H1 (cell line): ENCODE results near the gene MIPOL1. TPM values are rescaled to one million over a fixed set of nuclear protein-coding genes. Genes with fewer than 3 reads are reported as not detected.

Experiments used
- CTCF ChIA-PET: fragments of 300-600 bp; sonication (Branson Sonifier 250); formaldehyde crosslinking; loops from one replicate; lab custom pipeline; 2021; ENCODE audit not compliant: partially characterized antibody; lab: Charles Lee
- POLR2A ChIA-PET: fragments of 300-600 bp; sonication (Branson Sonifier 250); formaldehyde crosslinking; loops from one replicate; lab custom pipeline; 2021; ENCODE audit warnings: inconsistent platforms; ENCODE audit not compliant: partially characterized antibody; lab: Charles Lee
- DNase-seq, 2 experiments: peaks; one replicate each; pipeline versions ENCODE4 v3.0.0 to v3.0.0-alpha.2; 2010 to 2022; ENCODE audit warnings: low spot score in 2 of 2, low read depth in 1 of 2, mixed read lengths in 1 of 2
- FAIRE-seq: peaks from 2 replicates; lab custom pipeline; 2011; peaks lifted over from hg19 to GRCh38; lab: Jason Lieb, UNC
- H2AFZ ChIP-seq: 2 replicates; pipeline ENCODE4 v1.8.1; 2012; ENCODE audit warnings: low read length, inconsistent platforms
- H2AK5ac ChIP-seq: 2 replicates; pipeline ENCODE4 v1.6.1; 2013; ENCODE audit warnings: low read depth, low read length
- H2BK120ac ChIP-seq: replicated peaks from 2 replicates; pipeline ENCODE3; 2013; ENCODE audit warnings: low read depth, low read length, inconsistent platforms
- H2BK12ac ChIP-seq: 2 replicates; pipeline ENCODE4 v1.6.1; 2013; ENCODE audit warnings: low read depth, low read length
- H2BK15ac ChIP-seq: 2 replicates; pipeline ENCODE4 v1.6.1; 2013; ENCODE audit warnings: low read length
- H2BK20ac ChIP-seq: 2 replicates; pipeline ENCODE4 v1.6.1; 2013; ENCODE audit warnings: low read length
- H2BK5ac ChIP-seq: 2 replicates; pipeline ENCODE4 v1.6.1; 2013; ENCODE audit warnings: low read depth, low read length
- H3K14ac ChIP-seq: 2 replicates; pipeline ENCODE4 v1.6.1; 2013; ENCODE audit warnings: inconsistent platforms; ENCODE audit not compliant: insufficient read length
- H3K18ac ChIP-seq: 2 replicates; pipeline ENCODE4 v1.6.1; 2013; ENCODE audit warnings: low read length; ENCODE audit errors: extremely low read depth
- H3K23ac ChIP-seq: 2 replicates; pipeline ENCODE4 v1.6.1; 2013; ENCODE audit warnings: inconsistent platforms; ENCODE audit not compliant: insufficient read length
- H3K23me2 ChIP-seq: 2 replicates; pipeline ENCODE4 v1.6.1; 2013; ENCODE audit warnings: low read depth, low read length
- H3K27ac ChIP-seq: 2 replicates; pipeline ENCODE4 v1.6.1; 2011; ENCODE audit warnings: low read depth, low read length, inconsistent platforms
- H3K27me3 ChIP-seq, 4 experiments: replicated peaks in 1 of 4; 1 replicate in 1 of 4; 2 replicates in 3 of 4; pipeline versions ENCODE4 v1.6.1 to v1.8.1; 2011 to 2013; ENCODE audit warnings: low read length in 3 of 4, mild to moderate bottlenecking in 3 of 4, inconsistent platforms in 2 of 4, mixed read lengths in 2 of 4, moderate library complexity in 1 of 4; ENCODE audit not compliant: control insufficient read depth in 3 of 4, insufficient read depth in 3 of 4; ENCODE audit errors: extremely low read depth in 1 of 4
- H3K36me3 ChIP-seq, 4 experiments: 2 replicates each; pipeline versions ENCODE4 v1.6.1 to v1.8.1; 2011 to 2013; ENCODE audit warnings: mild to moderate bottlenecking in 4 of 4, low read length in 3 of 4, moderate library complexity in 2 of 4, control low read depth in 1 of 4, inconsistent platforms in 1 of 4; ENCODE audit not compliant: insufficient read depth in 4 of 4, control insufficient read depth in 2 of 4
- H3K4ac ChIP-seq: replicated peaks from 2 replicates; pipeline ENCODE3; 2013; ENCODE audit warnings: low read length, low read depth, mixed read lengths, inconsistent platforms; ENCODE audit not compliant: insufficient read length
- H3K4me1 ChIP-seq, 4 experiments: replicated peaks in 1 of 4; 1 replicate in 1 of 4; 2 replicates in 3 of 4; pipeline versions ENCODE4 v1.6.1 to v1.8.1; 2011 to 2013; ENCODE audit warnings: low read length in 3 of 4, inconsistent platforms in 2 of 4, mixed read lengths in 1 of 4; ENCODE audit not compliant: insufficient read depth in 4 of 4, control insufficient read depth in 3 of 4
- H3K4me2 ChIP-seq, 2 experiments: 2 replicates each; pipeline versions ENCODE4 v1.6.1 to v1.8.1; 2011 to 2013; ENCODE audit warnings: low read depth in 2 of 2, low read length in 2 of 2, control low read depth in 1 of 2, inconsistent platforms in 1 of 2, mild to moderate bottlenecking in 1 of 2; ENCODE audit not compliant: insufficient read depth in 1 of 2
- H3K4me3 ChIP-seq, 4 experiments: fragments of 200-600, 300-600 bp in 1 of 4; sonication (generic), shearing (Covaris generic), sonication (Bioruptor Twin) in 1 of 4; 2 replicates each; pipeline versions ENCODE4 v1.5.1 to v1.8.1; 2011 to 2016; ENCODE audit warnings: low read length in 4 of 4, low read depth in 3 of 4, control low read depth in 2 of 4, inconsistent platforms in 2 of 4, mild to moderate bottlenecking in 2 of 4, mixed read lengths in 1 of 4, moderate library complexity in 1 of 4; ENCODE audit not compliant: insufficient read depth in 2 of 4; ENCODE audit errors: extremely low read depth in 1 of 4
- H3K56ac ChIP-seq: replicated peaks from 2 replicates; pipeline ENCODE3; 2013; ENCODE audit warnings: low read depth, mild to moderate bottlenecking, mixed read lengths, low read length, inconsistent platforms; ENCODE audit not compliant: insufficient read length
- H3K79me1 ChIP-seq: 2 replicates; pipeline ENCODE4 v1.6.1; 2013; ENCODE audit warnings: low read depth, low read length, control low read depth
- H3K79me2 ChIP-seq, 2 experiments: 2 replicates each; pipeline versions ENCODE4 v1.6.1 to v1.8.1; 2012 to 2013; ENCODE audit warnings: low read length in 2 of 2, mild to moderate bottlenecking in 2 of 2, inconsistent platforms in 1 of 2; ENCODE audit not compliant: insufficient read depth in 2 of 2, control insufficient read depth in 1 of 2
- H3K9ac ChIP-seq, 4 experiments: replicated peaks in 1 of 4; 1 replicate in 1 of 4; 2 replicates in 3 of 4; pipeline versions ENCODE4 v1.6.1 to v1.8.1; 2011 to 2013; ENCODE audit warnings: low read depth in 3 of 4, low read length in 3 of 4, control low read depth in 2 of 4, mild to moderate bottlenecking in 2 of 4, moderate library complexity in 2 of 4, inconsistent platforms in 1 of 4; ENCODE audit errors: extremely low read depth in 1 of 4
- H3K9me3 ChIP-seq, 2 experiments: 2 replicates each; pipeline versions ENCODE4 v1.6.1 to v1.8.1; 2012 to 2013; ENCODE audit warnings: mild to moderate bottlenecking in 2 of 2, moderate library complexity in 2 of 2, control low read depth in 1 of 2, inconsistent platforms in 1 of 2, low read depth in 1 of 2, low read length in 1 of 2, mixed read lengths in 1 of 2; ENCODE audit not compliant: insufficient read depth in 2 of 2
- H4K20me1 ChIP-seq, 2 experiments: replicated peaks in 1 of 2; 2 replicates each; pipeline versions ENCODE3 to v1.8.1; 2011 to 2013; ENCODE audit warnings: inconsistent platforms in 2 of 2, low read length in 2 of 2, mild to moderate bottlenecking in 1 of 2; ENCODE audit not compliant: insufficient read depth in 2 of 2, control insufficient read depth in 1 of 2
- H4K5ac ChIP-seq: 2 replicates; pipeline ENCODE4 v1.6.1; 2013; ENCODE audit warnings: low read length, low read depth, mixed read lengths, inconsistent platforms; ENCODE audit not compliant: insufficient read length
- H4K8ac ChIP-seq: 2 replicates; pipeline ENCODE4 v1.8.0; 2013; ENCODE audit warnings: mild to moderate bottlenecking, moderate library complexity, low read length, inconsistent platforms; ENCODE audit not compliant: insufficient read depth; ENCODE audit errors: extremely low read depth
- H4K91ac ChIP-seq: replicated peaks from 2 replicates; pipeline ENCODE3; 2013; ENCODE audit warnings: low read length, mixed read lengths, inconsistent platforms; ENCODE audit not compliant: insufficient read length
- POLR2AphosphoS5 ChIP-seq: IDR thresholded peaks from 2 replicates; pipeline ENCODE4 v1.6.1; 2011; ENCODE audit warnings: low read depth, low read length
- TAF1 ChIP-seq: IDR thresholded peaks from 2 replicates; pipeline ENCODE4 v1.6.1; 2011; ENCODE audit warnings: mild to moderate bottlenecking, low read depth, low read length
- WGBS, 2 experiments: shearing (Covaris generic) in 1 of 2; methylation state at CpG; one replicate each; pipeline versions ENCODE4 v1.1.6 to v1.1.7; 2013 to 2015; ENCODE audit warnings: low lambda C conversion rate in 2 of 2, mixed read lengths in 2 of 2, inconsistent platforms in 1 of 2, low coverage in 1 of 2, missing lambda C conversion rate in 1 of 2; ENCODE audit not compliant: insufficient replicate concordance in 2 of 2, insufficient coverage in 1 of 2, insufficient read length in 1 of 2; ENCODE audit errors: extremely low coverage in 1 of 2, missing lambda C conversion rate in 1 of 2; 5-methylcytosine and 5-hydroxymethylcytosine counted together
- polyA plus RNA-seq, 7 experiments: library from polyadenylated mRNA; depleted of rRNA in 3 of 7; stranded (reverse) in 5 of 7; unstranded in 2 of 7; fragments of >200 nt in 5 of 7; fragments of 200-250 nt in 2 of 7; gene quantifications; 1 replicate in 5 of 7; 2 replicates in 1 of 7; 4 replicates in 1 of 7; pipeline versions ENCODE4 v1.2.1 to v1.2.3, GENCODE V29; 2011 to 2013; ENCODE audit warnings: missing spikeins in 2 of 7, mixed read lengths in 2 of 7
- total RNA-seq: library from RNA; stranded (reverse); fragmentation: NEBNext Ultra II Directional; extraction: Animal tissue kit (Norgen Biotek cat#: 25700); gene quantifications from 2 replicates; pipeline ENCODE4 v1.2.1, GENCODE V29; 2021

MIPOL1 gene
- total and polyA plus RNA-seq, 2 of the 8 experiments (the other 6 are each of a cell fraction or from before 2014, with no cell fraction given), result 2.8 to 23.9 TPM

DNA sequence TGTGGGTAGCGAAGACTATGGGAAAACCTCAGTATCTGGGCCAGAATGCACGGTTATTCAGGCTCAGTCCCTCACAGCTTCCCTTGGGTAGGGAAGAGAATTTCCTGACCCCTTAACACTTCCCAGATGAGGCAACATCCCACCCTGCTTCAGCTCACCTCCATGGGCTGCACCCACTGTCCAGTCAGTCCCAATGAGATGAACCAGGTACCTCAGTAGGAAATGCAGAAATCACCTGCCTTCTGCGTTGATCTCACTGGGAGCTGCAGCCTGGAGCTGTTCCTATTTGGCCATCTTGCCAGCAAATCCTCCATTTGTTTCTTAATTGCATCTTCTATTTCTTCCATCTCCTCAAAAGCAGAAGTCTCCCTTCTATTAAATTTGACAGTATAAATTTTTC, 292.9 kb downstream of the MIPOL1 start:
- Histone ChIP-seq H3K4ac (no peak overlapping the region), H2AK5ac (no peak overlapping the region), H3K36me3 (no peaks in the 10 kb centered on the region), H3K9me3 (no peaks in the 10 kb centered on the region), H3K18ac (no peak overlapping the region), H3K27ac (no peak overlapping the region), H3K23me2 (no peaks in the 10 kb centered on the region), H2BK12ac (no peak overlapping the region), H3K23ac (no peak overlapping the region), H4K8ac (no peak overlapping the region), H2BK15ac (no peak overlapping the region), H4K20me1 (no peaks in the 10 kb centered on the region), H3K79me2 (no peaks in the 10 kb centered on the region), H3K79me1 (no peaks in the 10 kb centered on the region), H2AFZ (no peak overlapping the region), H4K5ac (no peak overlapping the region), H2BK20ac (no peak overlapping the region), H3K14ac (no peak overlapping the region), H3K4me3 (no peak overlapping the region), H2BK5ac (no peak overlapping the region), H3K9ac (no peak overlapping the region), H3K27me3 (no peaks in the 10 kb centered on the region), H3K4me1 (no peaks in the 10 kb centered on the region), H4K91ac (no peak overlapping the region), H3K56ac (no peak overlapping the region), H3K4me2 (no peak overlapping the region), H2BK120ac (no peak overlapping the region)
- POLR2A ChIA-PET, result no interaction called here
- DNase-seq (no peak), FAIRE-seq (no peak)
- no peak for TF ChIP-seq POLR2AphosphoS5
- TF ChIP-seq TAF1, result no peak
- CTCF ChIA-PET, result no interaction called here
- WGBS, 2 experiments, result 87% methylated on average over 3 of the region's 3 CpGs; no CpG with 5 or more reads in 1 of the 2 experiments
